NCI-H748 (cell line): ENCODE measurements around the gene CAMK2A.

Source experiments
- DNase-seq: peaks from one replicate; lab custom pipeline; 2025; ENCODE audit not compliant: unreplicated experiment; lab: John Stamatoyannopoulos, UW

The CAMK2A gene

DNA sequence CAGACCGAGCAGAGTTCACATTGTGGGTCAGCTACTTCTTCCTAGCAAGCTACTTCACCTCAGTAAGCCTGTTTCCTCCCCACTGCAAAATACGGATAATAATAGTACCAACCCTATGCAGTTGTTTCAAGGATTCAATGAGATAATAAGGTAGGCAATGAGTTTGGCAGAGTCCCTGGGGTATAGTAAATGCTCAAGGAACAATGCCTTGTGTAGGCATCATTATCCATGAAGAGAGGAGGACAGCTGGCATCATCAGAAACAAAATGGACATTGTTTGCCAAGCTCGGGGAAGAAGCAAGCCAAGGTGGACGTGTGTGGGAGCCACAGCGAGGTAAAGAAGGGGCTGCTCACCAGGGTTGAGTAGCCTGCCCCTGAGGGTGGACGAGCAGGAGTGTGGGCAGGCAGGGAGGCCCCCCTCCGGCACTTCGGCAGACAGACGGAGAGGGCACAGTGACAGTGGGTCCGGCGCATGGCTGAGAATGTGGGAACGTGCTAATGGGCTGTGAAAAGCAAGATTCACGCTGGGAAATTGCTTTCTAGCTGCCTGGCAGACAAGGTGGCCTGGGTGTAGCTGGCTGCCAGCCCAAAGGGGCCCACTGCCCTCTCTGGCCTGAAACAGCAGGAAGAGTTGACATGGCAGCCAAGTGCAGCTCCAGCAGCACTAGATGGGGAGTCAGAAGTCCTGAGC is 10.1 kb downstream of the CAMK2A start:
- DNase-seq = peak; percentile 45

DNA sequence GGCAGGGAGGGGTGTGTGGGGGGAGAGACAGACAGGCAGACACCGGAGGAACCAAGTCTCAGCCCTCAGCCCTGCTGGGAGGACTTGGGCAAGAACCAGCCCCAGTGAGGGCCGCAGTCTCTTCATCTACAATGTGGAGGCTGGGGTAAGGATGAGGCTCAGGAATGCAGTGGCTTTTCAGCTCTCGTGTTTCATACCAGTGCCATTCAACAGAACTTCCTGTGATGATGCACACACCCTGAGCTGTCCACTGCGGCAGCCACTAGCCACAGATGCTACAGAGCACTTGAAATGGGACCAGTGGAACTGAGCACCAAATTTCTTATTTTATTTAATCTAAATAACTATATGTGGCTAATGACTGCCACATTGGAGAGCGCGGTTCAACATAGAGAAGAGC is 10.7 kb downstream of the CAMK2A start:
- DNase-seq = no peak

GRCh38 chr5:150278046-150278730 is 11.4 kb downstream of the CAMK2A start:
- DNase-seq = no peak

GRCh38 chr5:150277043-150277442 is 12.5 kb downstream of the CAMK2A start:
- DNase-seq = no peak

DNA sequence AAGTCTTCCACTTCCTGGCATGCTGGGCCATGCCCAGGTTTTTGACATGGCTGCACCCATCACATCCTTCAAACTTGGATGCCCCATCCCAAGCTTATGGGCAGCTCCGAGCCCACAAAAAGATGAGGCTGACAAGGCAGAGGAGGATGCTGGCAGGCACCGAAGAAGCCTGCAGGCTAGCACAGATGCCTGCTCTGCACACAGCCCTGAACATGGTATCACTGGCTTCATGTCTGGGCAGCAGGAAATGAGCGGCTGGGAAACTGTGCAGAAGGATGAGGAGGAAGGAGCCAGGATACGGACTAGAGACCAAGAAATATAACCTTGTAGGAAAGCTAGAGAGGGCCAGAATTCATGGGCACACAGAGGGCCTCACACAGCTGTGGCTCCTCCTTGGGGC is 14.8 kb downstream of the CAMK2A start:
- no peak for DNase-seq

DNA sequence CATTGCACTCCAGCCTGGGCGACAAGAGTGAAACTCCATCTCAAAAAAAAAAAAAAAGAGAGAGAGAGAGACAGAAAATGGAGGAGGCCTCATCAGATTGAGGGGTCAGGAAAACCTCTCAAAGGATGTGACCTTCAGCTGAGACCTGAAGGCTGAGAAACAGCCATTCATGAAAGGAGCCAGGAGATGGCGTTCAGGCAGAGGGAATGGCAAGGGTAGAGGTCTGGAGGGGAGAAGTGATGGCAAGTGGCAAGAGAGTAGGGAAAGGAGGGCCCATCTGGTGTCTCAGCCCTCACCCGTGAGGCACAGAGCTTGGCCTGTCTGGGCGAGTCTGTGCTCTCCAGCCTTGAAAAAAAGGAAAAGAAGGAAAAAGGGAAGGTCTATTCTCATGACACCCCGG is 17.0 kb downstream of the CAMK2A start:
- peak; percentile 33 for DNase-seq

- no peak for DNase-seq
These were observed 17.6 kb downstream of the CAMK2A start for GRCh38 chr5:150271923-150272322.

- DNase-seq = no peak
These were observed 18.3 kb downstream of the CAMK2A start for GRCh38 chr5:150271296-150271692.

DNA sequence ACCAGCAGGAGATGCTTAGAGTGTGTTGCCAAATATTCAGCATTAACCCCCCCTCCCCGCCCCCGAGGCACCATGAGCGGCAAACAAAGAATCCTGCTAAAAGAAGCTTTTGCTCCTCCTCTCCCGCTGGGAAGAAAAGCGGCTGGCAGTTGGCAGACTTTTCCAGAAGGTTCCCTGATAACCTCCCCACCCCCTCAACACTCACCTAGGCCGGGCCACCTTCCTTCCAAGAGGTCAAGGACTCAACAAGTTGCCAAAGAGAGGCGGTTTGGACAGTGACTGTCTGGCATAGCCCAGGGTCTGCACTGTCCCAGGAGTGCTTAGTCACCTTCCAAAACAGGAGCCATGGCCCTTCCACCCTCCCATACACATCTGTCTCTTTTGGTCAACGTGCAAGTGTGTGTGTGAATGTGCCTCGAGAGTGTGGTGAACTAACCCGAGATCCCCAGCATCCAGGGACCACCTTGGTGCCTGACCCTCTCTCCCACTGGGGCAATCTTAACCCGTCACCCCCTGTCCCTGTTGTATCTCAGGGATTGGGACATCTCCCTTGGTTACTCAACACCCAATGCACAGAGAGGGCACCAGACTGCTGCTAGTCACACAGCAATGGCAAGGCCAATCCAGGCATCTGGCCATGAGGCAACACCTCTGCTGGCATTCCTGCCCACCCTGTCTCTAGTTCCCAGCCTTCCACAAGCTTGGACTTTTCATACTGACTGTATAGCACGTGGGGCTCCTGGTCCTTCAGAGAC is 18.9 kb downstream of the CAMK2A start:
- DNase-seq = no peak

GRCh38 chr5:150266871-150267291 is 22.7 kb downstream of the CAMK2A start:
- DNase-seq = no peak

GRCh38 chr5:150265870-150266383 is 23.6 kb downstream of the CAMK2A start:
- no peak for DNase-seq

- DNase-seq = no peak
These were observed 24.6 kb downstream of the CAMK2A start for GRCh38 chr5:150264667-150265603.

GRCh38 chr5:150263801-150264621 is 25.6 kb downstream of the CAMK2A start:
- no peak for DNase-seq

- DNase-seq = no peak
These were observed 26.2 kb downstream of the CAMK2A start for GRCh38 chr5:150263375-150263775.

- no peak for DNase-seq
These were observed 27.1 kb downstream of the CAMK2A start for GRCh38 chr5:150262502-150262901.

DNA sequence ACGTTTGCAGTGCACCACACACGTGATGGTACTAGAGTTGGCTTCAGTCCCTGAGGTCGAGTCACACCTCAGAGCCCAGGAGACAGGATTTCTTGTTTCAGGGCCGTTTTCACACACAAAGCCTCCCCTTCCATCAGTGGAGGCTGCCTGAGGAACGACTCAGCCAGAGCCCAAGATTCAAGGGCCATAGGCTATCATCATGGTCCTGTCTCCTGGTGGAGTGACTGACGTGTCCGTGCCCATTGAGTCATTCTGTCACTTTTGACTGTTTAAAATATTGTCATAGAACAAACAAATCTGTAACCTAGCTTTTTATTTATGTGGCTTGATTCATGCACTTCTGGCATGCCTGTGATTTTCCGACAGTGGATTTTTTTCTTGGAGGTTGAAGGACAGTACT is 28.3 kb downstream of the CAMK2A start:
- no peak for DNase-seq

- no peak for DNase-seq
These were observed 31.4 kb downstream of the CAMK2A start for GRCh38 chr5:150258130-150258529.

DNA sequence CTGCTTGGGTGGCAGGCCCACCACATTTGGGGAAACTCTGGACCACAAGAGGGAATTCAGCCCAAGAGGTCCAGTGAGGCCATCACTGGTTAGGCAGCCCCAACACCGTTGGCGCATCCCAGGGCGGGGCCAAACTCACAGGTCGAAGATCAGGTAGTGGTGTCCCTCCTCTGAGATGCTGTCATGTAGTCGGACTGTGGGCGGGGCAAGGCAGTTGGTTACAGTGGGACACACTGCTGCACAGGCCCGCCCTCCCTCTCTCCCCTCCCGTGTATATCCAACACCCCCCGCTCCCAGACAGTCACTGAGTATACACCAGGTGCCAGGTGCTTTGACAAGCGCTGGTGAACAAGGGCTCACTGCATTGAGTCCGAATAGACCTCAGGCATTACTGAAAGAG is 32.1 kb downstream of the CAMK2A start:
- DNase-seq = no peak

DNA sequence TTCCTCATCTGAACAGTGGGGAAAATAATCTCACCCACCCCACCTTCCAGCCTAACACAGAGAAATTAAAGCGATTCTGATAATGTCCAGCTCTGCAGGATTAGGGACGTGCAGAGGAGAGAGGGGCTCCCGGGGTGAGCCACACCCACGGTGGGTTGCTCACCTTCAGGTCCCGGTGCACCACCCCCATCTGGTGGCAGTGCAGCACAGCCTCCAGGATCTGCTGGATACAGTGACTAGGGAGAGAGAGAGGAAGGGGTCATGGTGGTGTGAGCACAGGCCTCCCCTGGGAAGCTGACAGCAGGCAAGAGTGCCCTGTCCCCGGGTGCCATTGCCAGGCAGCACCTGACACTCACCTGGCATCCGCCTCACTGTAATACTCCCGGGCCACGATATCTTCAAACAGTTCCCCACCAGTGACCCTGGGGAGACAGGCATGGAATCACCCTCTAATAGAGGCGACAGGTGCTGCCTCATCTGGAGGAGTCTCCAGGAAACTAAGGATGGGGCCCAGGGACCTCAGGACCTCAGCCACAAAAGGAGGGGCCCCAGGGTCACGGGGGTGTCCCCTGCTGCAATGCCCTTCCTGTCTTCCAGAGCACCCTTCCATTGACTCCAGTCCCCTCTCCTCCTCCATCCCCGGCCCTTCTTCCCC is 33.0 kb downstream of the CAMK2A start:
- DNase-seq = no peak
